H1 (cell line): ENCODE measurements around the gene CENPX. TPM values are rescaled to one million over a fixed set of nuclear protein-coding genes. Genes with fewer than 3 reads are reported as not detected.

Experiments
- CTCF ChIA-PET: fragments of 300-600 bp; sonication (Branson Sonifier 250); formaldehyde crosslinking; loops from one replicate; lab custom pipeline; 2021; ENCODE audit not compliant: partially characterized antibody; lab: Charles Lee
- POLR2A ChIA-PET: fragments of 300-600 bp; sonication (Branson Sonifier 250); formaldehyde crosslinking; loops from one replicate; lab custom pipeline; 2021; ENCODE audit warnings: inconsistent platforms; ENCODE audit not compliant: partially characterized antibody; lab: Charles Lee
- DNase-seq, 2 experiments: peaks; one replicate each; pipeline versions ENCODE4 v3.0.0 to v3.0.0-alpha.2; 2010 to 2022; ENCODE audit warnings: low spot score in 2 of 2, low read depth in 1 of 2, mixed read lengths in 1 of 2
- FAIRE-seq: peaks from 2 replicates; lab custom pipeline; 2011; peaks lifted over from hg19 to GRCh38; lab: Jason Lieb, UNC
- H2AFZ ChIP-seq: 2 replicates; pipeline ENCODE4 v1.8.1; 2012; ENCODE audit warnings: low read length, inconsistent platforms
- H2AK5ac ChIP-seq: 2 replicates; pipeline ENCODE4 v1.6.1; 2013; ENCODE audit warnings: low read depth, low read length
- H2BK120ac ChIP-seq: replicated peaks from 2 replicates; pipeline ENCODE3; 2013; ENCODE audit warnings: low read depth, low read length, inconsistent platforms
- H2BK12ac ChIP-seq: 2 replicates; pipeline ENCODE4 v1.6.1; 2013; ENCODE audit warnings: low read depth, low read length
- H2BK15ac ChIP-seq: 2 replicates; pipeline ENCODE4 v1.6.1; 2013; ENCODE audit warnings: low read length
- H2BK20ac ChIP-seq: 2 replicates; pipeline ENCODE4 v1.6.1; 2013; ENCODE audit warnings: low read length
- H2BK5ac ChIP-seq: 2 replicates; pipeline ENCODE4 v1.6.1; 2013; ENCODE audit warnings: low read depth, low read length
- H3K14ac ChIP-seq: 2 replicates; pipeline ENCODE4 v1.6.1; 2013; ENCODE audit warnings: inconsistent platforms; ENCODE audit not compliant: insufficient read length
- H3K18ac ChIP-seq: 2 replicates; pipeline ENCODE4 v1.6.1; 2013; ENCODE audit warnings: low read length; ENCODE audit errors: extremely low read depth
- H3K23ac ChIP-seq: 2 replicates; pipeline ENCODE4 v1.6.1; 2013; ENCODE audit warnings: inconsistent platforms; ENCODE audit not compliant: insufficient read length
- H3K23me2 ChIP-seq: 2 replicates; pipeline ENCODE4 v1.6.1; 2013; ENCODE audit warnings: low read depth, low read length
- H3K27ac ChIP-seq: 2 replicates; pipeline ENCODE4 v1.6.1; 2011; ENCODE audit warnings: low read depth, low read length, inconsistent platforms
- H3K27me3 ChIP-seq, 4 experiments: replicated peaks in 1 of 4; 1 replicate in 1 of 4; 2 replicates in 3 of 4; pipeline versions ENCODE4 v1.6.1 to v1.8.1; 2011 to 2013; ENCODE audit warnings: low read length in 3 of 4, mild to moderate bottlenecking in 3 of 4, inconsistent platforms in 2 of 4, mixed read lengths in 2 of 4, moderate library complexity in 1 of 4; ENCODE audit not compliant: control insufficient read depth in 3 of 4, insufficient read depth in 3 of 4; ENCODE audit errors: extremely low read depth in 1 of 4
- H3K36me3 ChIP-seq, 4 experiments: 2 replicates each; pipeline versions ENCODE4 v1.6.1 to v1.8.1; 2011 to 2013; ENCODE audit warnings: mild to moderate bottlenecking in 4 of 4, low read length in 3 of 4, moderate library complexity in 2 of 4, control low read depth in 1 of 4, inconsistent platforms in 1 of 4; ENCODE audit not compliant: insufficient read depth in 4 of 4, control insufficient read depth in 2 of 4
- H3K4ac ChIP-seq: replicated peaks from 2 replicates; pipeline ENCODE3; 2013; ENCODE audit warnings: low read length, low read depth, mixed read lengths, inconsistent platforms; ENCODE audit not compliant: insufficient read length
- H3K4me1 ChIP-seq, 4 experiments: replicated peaks in 1 of 4; 1 replicate in 1 of 4; 2 replicates in 3 of 4; pipeline versions ENCODE4 v1.6.1 to v1.8.1; 2011 to 2013; ENCODE audit warnings: low read length in 3 of 4, inconsistent platforms in 2 of 4, mixed read lengths in 1 of 4; ENCODE audit not compliant: insufficient read depth in 4 of 4, control insufficient read depth in 3 of 4
- H3K4me2 ChIP-seq, 2 experiments: 2 replicates each; pipeline versions ENCODE4 v1.6.1 to v1.8.1; 2011 to 2013; ENCODE audit warnings: low read depth in 2 of 2, low read length in 2 of 2, control low read depth in 1 of 2, inconsistent platforms in 1 of 2, mild to moderate bottlenecking in 1 of 2; ENCODE audit not compliant: insufficient read depth in 1 of 2
- H3K4me3 ChIP-seq, 4 experiments: fragments of 200-600, 300-600 bp in 1 of 4; sonication (generic), shearing (Covaris generic), sonication (Bioruptor Twin) in 1 of 4; 2 replicates each; pipeline versions ENCODE4 v1.5.1 to v1.8.1; 2011 to 2016; ENCODE audit warnings: low read length in 4 of 4, low read depth in 3 of 4, control low read depth in 2 of 4, inconsistent platforms in 2 of 4, mild to moderate bottlenecking in 2 of 4, mixed read lengths in 1 of 4, moderate library complexity in 1 of 4; ENCODE audit not compliant: insufficient read depth in 2 of 4; ENCODE audit errors: extremely low read depth in 1 of 4
- H3K56ac ChIP-seq: replicated peaks from 2 replicates; pipeline ENCODE3; 2013; ENCODE audit warnings: low read depth, mild to moderate bottlenecking, mixed read lengths, low read length, inconsistent platforms; ENCODE audit not compliant: insufficient read length
- H3K79me1 ChIP-seq: 2 replicates; pipeline ENCODE4 v1.6.1; 2013; ENCODE audit warnings: low read depth, low read length, control low read depth
- H3K79me2 ChIP-seq, 2 experiments: 2 replicates each; pipeline versions ENCODE4 v1.6.1 to v1.8.1; 2012 to 2013; ENCODE audit warnings: low read length in 2 of 2, mild to moderate bottlenecking in 2 of 2, inconsistent platforms in 1 of 2; ENCODE audit not compliant: insufficient read depth in 2 of 2, control insufficient read depth in 1 of 2
- H3K9ac ChIP-seq, 4 experiments: replicated peaks in 1 of 4; 1 replicate in 1 of 4; 2 replicates in 3 of 4; pipeline versions ENCODE4 v1.6.1 to v1.8.1; 2011 to 2013; ENCODE audit warnings: low read depth in 3 of 4, low read length in 3 of 4, control low read depth in 2 of 4, mild to moderate bottlenecking in 2 of 4, moderate library complexity in 2 of 4, inconsistent platforms in 1 of 4; ENCODE audit errors: extremely low read depth in 1 of 4
- H3K9me3 ChIP-seq, 2 experiments: 2 replicates each; pipeline versions ENCODE4 v1.6.1 to v1.8.1; 2012 to 2013; ENCODE audit warnings: mild to moderate bottlenecking in 2 of 2, moderate library complexity in 2 of 2, control low read depth in 1 of 2, inconsistent platforms in 1 of 2, low read depth in 1 of 2, low read length in 1 of 2, mixed read lengths in 1 of 2; ENCODE audit not compliant: insufficient read depth in 2 of 2
- H4K20me1 ChIP-seq, 2 experiments: replicated peaks in 1 of 2; 2 replicates each; pipeline versions ENCODE3 to v1.8.1; 2011 to 2013; ENCODE audit warnings: inconsistent platforms in 2 of 2, low read length in 2 of 2, mild to moderate bottlenecking in 1 of 2; ENCODE audit not compliant: insufficient read depth in 2 of 2, control insufficient read depth in 1 of 2
- H4K5ac ChIP-seq: 2 replicates; pipeline ENCODE4 v1.6.1; 2013; ENCODE audit warnings: low read length, low read depth, mixed read lengths, inconsistent platforms; ENCODE audit not compliant: insufficient read length
- H4K8ac ChIP-seq: 2 replicates; pipeline ENCODE4 v1.8.0; 2013; ENCODE audit warnings: mild to moderate bottlenecking, moderate library complexity, low read length, inconsistent platforms; ENCODE audit not compliant: insufficient read depth; ENCODE audit errors: extremely low read depth
- H4K91ac ChIP-seq: replicated peaks from 2 replicates; pipeline ENCODE3; 2013; ENCODE audit warnings: low read length, mixed read lengths, inconsistent platforms; ENCODE audit not compliant: insufficient read length
- CBX5 ChIP-seq: fragments of 300-800, 300-1000 bp; sonication (generic); IDR thresholded peaks from 2 replicates; pipeline ENCODE4 v1.7.1; 2016; ENCODE audit warnings: antibody characterized with exemption, low read length, low read depth
- CEBPB ChIP-seq: IDR thresholded peaks from 2 replicates; pipeline ENCODE4 v1.6.1; 2012; ENCODE audit warnings: low read depth, low read length
- EZH2 ChIP-seq: fragments of 200-600 bp; sonication (generic); IDR thresholded peaks from 2 replicates; pipeline ENCODE4 v1.7.1; 2012; ENCODE audit warnings: low read depth, mild to moderate bottlenecking, moderate library complexity, low read length, inconsistent platforms; ENCODE audit not compliant: severe bottlenecking
- FOSL1 ChIP-seq: IDR thresholded peaks from 2 replicates; pipeline ENCODE4 v1.6.1; 2011; ENCODE audit warnings: mild to moderate bottlenecking, low read depth, low read length, moderate library complexity; ENCODE audit not compliant: insufficient read depth
- KDM1A ChIP-seq: fragments of 200-600, 300-600 bp; sonication (generic); IDR thresholded peaks from 2 replicates; pipeline ENCODE4 v1.7.1; 2016; ENCODE audit warnings: mild to moderate bottlenecking, low read length, borderline replicate concordance
- KDM5A ChIP-seq: fragments of 200-600 bp; IDR thresholded peaks from 2 replicates; pipeline ENCODE4 v1.7.1; 2012; ENCODE audit warnings: mild to moderate bottlenecking, low read length, inconsistent platforms, mixed read lengths
- PHF8 ChIP-seq: fragments of 200-600 bp; sonication (generic); conservative IDR thresholded peaks from 2 replicates; pipeline ENCODE4 v1.7.1; 2012; ENCODE audit warnings: low read depth, mild to moderate bottlenecking, inconsistent platforms, low read length, moderate library complexity
- POLR2A ChIP-seq, 2 experiments: IDR thresholded peaks; 1 replicate in 1 of 2; 2 replicates in 1 of 2; pipeline ENCODE4 v1.6.1; 2011; ENCODE audit warnings: low read depth in 2 of 2, low read length in 2 of 2, mild to moderate bottlenecking in 2 of 2; ENCODE audit errors: control extremely low read depth in 1 of 2
- RXRA ChIP-seq: IDR thresholded peaks from 2 replicates; pipeline ENCODE4 v1.6.1; 2011; ENCODE audit warnings: low read depth, mild to moderate bottlenecking, low read length, moderate library complexity; ENCODE audit not compliant: insufficient read depth
- TAF1 ChIP-seq: IDR thresholded peaks from 2 replicates; pipeline ENCODE4 v1.6.1; 2011; ENCODE audit warnings: mild to moderate bottlenecking, low read depth, low read length
- TBP ChIP-seq: IDR thresholded peaks from 2 replicates; pipeline ENCODE4 v1.6.1; 2011; ENCODE audit warnings: low read depth, low read length, improper control_type of control experiment
- YY1 ChIP-seq: IDR thresholded peaks from 2 replicates; pipeline ENCODE4 v1.6.1; 2011; ENCODE audit warnings: low read depth, mild to moderate bottlenecking, low read length
- ZNF274 ChIP-seq: IDR thresholded peaks from 2 replicates; pipeline ENCODE4 v1.7.0; 2012; ENCODE audit warnings: low read length, borderline replicate concordance; ENCODE audit errors: extremely low read depth
- WGBS, 2 experiments: shearing (Covaris generic) in 1 of 2; methylation state at CpG; one replicate each; pipeline versions ENCODE4 v1.1.6 to v1.1.7; 2013 to 2015; ENCODE audit warnings: low lambda C conversion rate in 2 of 2, mixed read lengths in 2 of 2, inconsistent platforms in 1 of 2, low coverage in 1 of 2, missing lambda C conversion rate in 1 of 2; ENCODE audit not compliant: insufficient replicate concordance in 2 of 2, insufficient coverage in 1 of 2, insufficient read length in 1 of 2; ENCODE audit errors: extremely low coverage in 1 of 2, missing lambda C conversion rate in 1 of 2; 5-methylcytosine and 5-hydroxymethylcytosine counted together
- polyA plus RNA-seq, 7 experiments: library from polyadenylated mRNA; depleted of rRNA in 3 of 7; stranded (reverse) in 5 of 7; unstranded in 2 of 7; fragments of >200 nt in 5 of 7; fragments of 200-250 nt in 2 of 7; gene quantifications; 1 replicate in 5 of 7; 2 replicates in 1 of 7; 4 replicates in 1 of 7; pipeline versions ENCODE4 v1.2.1 to v1.2.3, GENCODE V29; 2011 to 2013; ENCODE audit warnings: missing spikeins in 2 of 7, mixed read lengths in 2 of 7
- total RNA-seq: library from RNA; stranded (reverse); fragmentation: NEBNext Ultra II Directional; extraction: Animal tissue kit (Norgen Biotek cat#: 25700); gene quantifications from 2 replicates; pipeline ENCODE4 v1.2.1, GENCODE V29; 2021
- TF ChIP-seq, protein P1 (sequence below): IDR thresholded peaks from 2 replicates; pipeline ENCODE4 v1.6.1; 2012; ENCODE audit warnings: inconsistent platforms

Gene CENPX
- total and polyA plus RNA-seq, 2 of the 8 experiments (the other 6 are each of a cell fraction or from before 2014, with no cell fraction given) = 116 to 122 TPM

DNA sequence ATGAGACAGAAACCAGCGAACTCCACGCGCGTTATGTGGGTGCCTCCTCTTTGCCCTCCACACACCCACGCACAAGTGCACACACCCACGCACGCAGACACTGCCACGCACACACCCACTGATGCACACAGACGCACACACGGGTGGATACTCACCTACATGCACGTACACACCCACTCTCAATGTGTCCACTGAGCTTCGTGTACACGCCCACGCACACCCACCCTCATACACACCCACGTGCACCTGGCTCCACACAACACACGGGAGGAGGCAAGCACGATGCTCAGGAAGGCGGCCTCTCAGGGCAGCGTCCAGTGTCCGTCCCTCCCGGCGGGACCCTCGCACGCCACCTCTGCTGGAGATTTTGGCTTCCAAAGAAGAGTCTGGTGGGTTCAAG, 24.7 kb upstream of the CENPX start:
- no peak overlapping the region for H3K4ac ChIP-seq
- H2BK12ac ChIP-seq = no peak overlapping the region
- H3K36me3 ChIP-seq = peaks cover 0 to 8% (median 2%) of the 10 kb centered on the region in 4 experiments; a peak in 3 of 8 replicates
- H2AFZ ChIP-seq = no peak overlapping the region
- peaks cover 0 to 8% of the 10 kb centered on the region in 2 experiments for H4K20me1 ChIP-seq
- no peak overlapping the region for H3K27ac ChIP-seq
- H3K23me2 ChIP-seq = peaks cover 5% of the 10 kb centered on the region; the same call in 1 of the 2 replicates
- WGBS, 2 experiments = 94% methylated on average over 24 of the region's 24 CpGs; no CpG with 5 or more reads in 1 of the 2 experiments
- no peak overlapping the region for H2BK20ac ChIP-seq
- no peak overlapping the region for H3K23ac ChIP-seq
- FAIRE-seq = no peak
- no peak overlapping the region for H4K8ac ChIP-seq
- H4K5ac ChIP-seq = no peak overlapping the region
- no peak overlapping the region for H2BK120ac ChIP-seq
- no peak for DNase-seq
- H2AK5ac ChIP-seq = no peak overlapping the region
- CTCF ChIA-PET = interaction anchor here (0.8 kb wide), 1 partner anchor 17 kb away, joined by 3 read pairs; no protein-coding TSS in a partner anchor
- peaks cover 0 to 4% (median 0%) of the 10 kb centered on the region in 4 experiments; a peak in 1 of 7 replicates for H3K27me3 ChIP-seq
- peaks cover 0 to 18% (median 10%) of the 10 kb centered on the region in 4 experiments; a peak in 5 of 7 replicates for H3K4me1 ChIP-seq
- H3K9me3 ChIP-seq = no peaks in the 10 kb centered on the region
- H4K91ac ChIP-seq = no peak overlapping the region
- POLR2A ChIA-PET = interaction anchor here (0.9 to 1.3 kb wide), 3 partner anchors 13 to 42 kb away, joined by 4 to 6 read pairs (median 4); partner anchors contain the start of gene RAC3
- TF ChIP-seq CBX5 (no peak), YY1 (no peak), CEBPB (no peak), EZH2 (no peak), TAF1 (no peak), POLR2A (IDR thresholded peaks at IDR 0.05; ENCODE audit: control extremely low read depth in 1 of 2, low read depth in 2 of 2, low read length in 2 of 2) (no peak), PHF8 (no peak), KDM5A (no peak), TBP (no peak), RXRA (no peak), ZNF274 (no peak), KDM1A (no peak), FOSL1 (no peak)
- TF ChIP-seq, protein P1, sequence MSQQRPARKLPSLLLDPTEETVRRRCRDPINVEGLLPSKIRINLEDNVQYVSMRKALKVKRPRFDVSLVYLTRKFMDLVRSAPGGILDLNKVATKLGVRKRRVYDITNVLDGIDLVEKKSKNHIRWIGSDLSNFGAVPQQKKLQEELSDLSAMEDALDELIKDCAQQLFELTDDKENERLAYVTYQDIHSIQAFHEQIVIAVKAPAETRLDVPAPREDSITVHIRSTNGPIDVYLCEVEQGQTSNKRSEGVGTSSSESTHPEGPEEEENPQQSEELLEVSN = no peak
- H3K4me2 ChIP-seq = no peak overlapping the region
- H2BK5ac ChIP-seq = no peak overlapping the region
- H3K14ac ChIP-seq = no peak overlapping the region
- peaks cover 0 to 4% of the 10 kb centered on the region in 2 experiments; a peak in 1 of 4 replicates for H3K79me2 ChIP-seq
- no peak overlapping the region for H3K9ac ChIP-seq
- H3K4me3 ChIP-seq = no peak overlapping the region
- H3K79me1 ChIP-seq = peaks cover 3% of the 10 kb centered on the region; the same call in 1 of the 2 replicates
- no peak overlapping the region for H3K56ac ChIP-seq
- H3K18ac ChIP-seq = no peak overlapping the region
- H2BK15ac ChIP-seq = no peak overlapping the region
